HuH-7 (cell line): ENCODE data around the gene SPDYE9.
"Not testable (repeated sequence)": the region's sequence is repeated elsewhere in the genome, so short reads cannot be mapped to it uniquely, and the experiment has no call there.

Source experiments
- DNase-seq: peaks from one replicate; pipeline ENCODE4 v3.0.0; 2011; ENCODE audit warnings: low spot score

Gene SPDYE9, protein sequence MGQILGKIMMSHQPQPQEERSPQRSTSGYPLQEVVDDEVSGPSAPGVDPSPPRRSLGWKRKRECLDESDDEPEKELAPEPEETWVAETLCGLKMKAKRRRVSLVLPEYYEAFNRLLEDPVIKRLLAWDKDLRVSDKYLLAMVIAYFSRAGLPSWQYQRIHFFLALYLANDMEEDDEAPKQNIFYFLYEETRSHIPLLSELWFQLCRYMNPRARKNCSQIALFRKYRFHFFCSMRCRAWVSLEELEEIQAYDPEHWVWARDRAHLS

DNA sequence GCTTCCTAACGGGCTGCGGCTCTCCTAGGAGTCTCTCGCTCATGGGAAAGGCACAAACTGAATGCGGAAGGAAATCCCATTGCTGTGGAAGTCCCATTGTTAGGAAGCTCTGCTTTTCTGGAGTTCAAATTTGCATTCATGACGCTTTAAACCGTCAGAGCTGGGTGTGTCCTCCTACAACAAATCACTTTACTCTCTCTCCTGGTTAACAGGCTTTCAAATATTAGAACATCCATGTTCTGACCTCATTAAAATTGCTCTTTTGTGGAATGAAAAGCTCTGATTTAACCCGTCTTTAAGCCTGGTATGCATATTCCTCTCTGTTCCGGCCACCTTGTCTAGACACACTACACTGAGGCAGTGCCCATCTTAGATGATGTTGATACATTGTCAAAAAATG, at the start of gene SPDYE9:
TSS of gene SPDYE9 (minus strand) at position 101 of the 400 bp plus-strand sequence. CDS start 1,800 bp downstream, outside the sequence.
- not testable (repeated sequence) for DNase-seq

DNA sequence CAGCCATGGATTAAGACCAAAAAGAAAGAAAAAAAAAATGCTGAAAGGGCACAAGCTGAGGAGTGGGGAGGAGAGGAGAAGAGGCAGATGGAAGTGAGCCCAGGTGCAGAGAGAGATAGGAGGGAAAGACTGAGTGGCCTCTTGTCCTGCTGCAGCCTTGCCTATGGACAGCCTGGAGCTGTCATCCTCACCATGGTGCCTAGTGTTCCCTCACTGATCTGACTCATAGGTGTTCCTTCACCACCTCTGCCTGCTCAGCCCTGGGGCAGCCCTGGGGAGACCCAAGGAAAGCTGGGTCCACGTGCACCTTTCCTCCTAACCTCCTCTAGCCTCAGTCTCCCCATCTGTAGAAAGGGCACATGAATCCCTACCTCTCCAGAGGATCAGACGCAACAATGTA, 49.0 kb upstream of the SPDYE9 start:
- not testable (repeated sequence) for DNase-seq

DNA sequence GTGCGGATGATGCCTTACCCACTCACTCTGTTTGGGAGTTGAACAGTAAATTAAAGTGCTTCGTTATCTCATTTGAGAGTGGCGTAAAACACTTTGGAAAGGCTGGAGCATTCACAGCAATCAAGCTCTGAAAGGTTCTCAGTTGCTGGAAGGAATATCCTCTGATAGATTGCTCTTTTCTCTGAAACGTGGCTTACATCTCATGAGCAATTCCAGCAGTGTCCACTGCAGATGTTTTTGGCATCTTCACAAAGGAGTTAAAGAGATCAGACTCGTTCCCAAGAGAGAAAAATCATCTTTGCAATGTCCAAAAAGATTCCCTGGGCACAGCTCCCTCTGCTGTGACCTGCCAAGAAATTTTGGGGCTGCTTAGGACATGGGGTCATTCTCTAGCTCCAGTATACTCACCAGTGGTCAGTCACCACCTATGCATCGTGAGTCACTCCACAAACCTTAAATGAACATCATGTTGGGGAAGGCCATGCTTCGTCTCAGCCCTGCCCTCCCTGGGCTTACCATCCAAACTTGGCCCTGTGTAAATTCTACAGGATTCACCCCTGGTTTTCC, 46.9 kb upstream of the SPDYE9 start:
- not testable (repeated sequence) for DNase-seq

DNA sequence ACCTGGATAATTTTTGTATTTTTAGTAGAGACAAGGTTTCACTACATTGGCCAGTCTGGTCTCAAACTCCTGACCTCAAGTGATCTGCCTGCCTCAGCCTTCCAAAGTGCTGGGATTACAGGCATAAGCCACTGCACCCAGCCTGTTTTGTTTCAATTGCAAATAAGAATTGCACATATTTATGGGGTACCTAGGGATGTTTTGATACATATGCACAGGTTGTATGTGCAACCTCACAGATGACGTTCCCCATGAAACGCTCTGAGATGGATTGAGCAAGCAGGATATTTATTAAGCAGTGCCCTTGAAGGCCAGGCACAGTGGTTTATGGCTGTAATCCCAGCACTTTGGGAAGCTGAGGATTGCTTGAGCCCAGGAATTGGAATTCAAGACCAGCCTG, 44.8 kb upstream of the SPDYE9 start:
- DNase-seq = not testable (repeated sequence)

DNA sequence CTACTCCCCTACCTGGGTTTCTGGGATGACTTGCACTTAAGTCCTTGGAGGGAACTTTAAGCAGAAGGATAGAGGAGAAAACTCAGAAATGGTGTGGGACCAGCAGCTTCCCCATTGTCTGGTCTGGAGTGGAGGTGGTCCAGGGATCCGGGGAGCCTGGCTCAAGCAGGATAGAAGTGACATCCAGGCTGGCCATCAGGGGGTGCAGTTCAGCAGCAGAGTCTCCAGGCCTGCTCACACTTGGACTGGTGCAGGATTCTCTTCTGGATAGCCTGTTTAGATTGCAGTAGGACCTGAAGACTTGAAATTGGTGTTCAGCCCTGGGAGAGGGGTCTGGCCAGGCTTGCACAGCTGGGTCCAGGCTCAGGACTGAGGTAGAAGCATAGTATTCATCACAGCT, 38.3 kb upstream of the SPDYE9 start:
- DNase-seq = not testable (repeated sequence)

DNA sequence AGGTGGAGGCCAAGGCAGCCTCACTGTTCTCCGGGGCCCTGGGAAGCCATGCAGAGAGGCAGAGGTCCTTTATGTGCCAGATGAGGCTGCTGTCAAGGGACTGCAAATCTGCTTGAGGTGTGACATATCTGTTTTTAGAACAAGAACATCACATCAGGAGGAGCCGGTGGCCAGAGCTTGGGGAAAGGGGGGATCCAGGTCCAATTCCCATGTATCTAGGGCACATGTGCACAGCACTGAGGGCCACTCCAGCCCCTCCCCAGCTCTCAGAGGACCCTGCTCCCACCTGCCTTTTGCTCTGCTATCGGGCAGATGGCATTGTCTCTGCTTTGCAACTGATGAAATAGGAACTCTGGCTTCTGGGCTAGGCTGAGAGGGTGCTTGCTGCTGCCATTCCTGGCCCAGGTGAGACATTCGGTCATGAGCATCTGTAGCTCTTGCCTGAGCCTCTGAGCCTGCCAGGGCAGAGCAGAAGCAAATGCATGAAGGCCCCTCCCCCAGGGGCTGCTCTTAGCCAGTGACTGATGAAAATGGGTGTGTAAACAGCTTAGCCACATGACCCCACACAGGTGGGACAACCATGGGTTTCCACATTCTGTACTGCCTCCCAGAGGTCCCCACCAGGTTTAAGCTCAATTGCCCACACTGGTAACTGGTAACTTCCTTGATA, 37.1 kb upstream of the SPDYE9 start:
- DNase-seq = not testable (repeated sequence)

DNA sequence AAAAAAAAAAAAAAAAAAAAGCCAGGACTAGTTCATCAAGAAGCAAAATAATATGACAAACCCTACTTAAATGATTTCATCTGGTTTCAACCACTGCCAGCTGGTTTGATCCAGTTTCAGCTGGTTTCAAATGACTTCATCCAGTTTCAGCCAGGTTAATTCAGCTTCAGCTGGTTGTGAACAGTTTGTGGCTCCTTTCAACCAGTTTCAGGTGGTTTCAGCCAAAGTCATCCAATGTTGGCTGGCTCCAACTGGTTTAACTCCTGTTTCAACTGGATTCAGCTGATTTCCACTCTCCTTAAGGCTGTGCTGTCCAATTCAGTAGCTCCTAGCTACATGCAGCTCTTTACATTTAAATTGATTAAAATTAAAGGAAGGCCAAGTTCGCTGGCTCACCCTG, 32.3 kb upstream of the SPDYE9 start:
- not testable (repeated sequence) for DNase-seq

DNA sequence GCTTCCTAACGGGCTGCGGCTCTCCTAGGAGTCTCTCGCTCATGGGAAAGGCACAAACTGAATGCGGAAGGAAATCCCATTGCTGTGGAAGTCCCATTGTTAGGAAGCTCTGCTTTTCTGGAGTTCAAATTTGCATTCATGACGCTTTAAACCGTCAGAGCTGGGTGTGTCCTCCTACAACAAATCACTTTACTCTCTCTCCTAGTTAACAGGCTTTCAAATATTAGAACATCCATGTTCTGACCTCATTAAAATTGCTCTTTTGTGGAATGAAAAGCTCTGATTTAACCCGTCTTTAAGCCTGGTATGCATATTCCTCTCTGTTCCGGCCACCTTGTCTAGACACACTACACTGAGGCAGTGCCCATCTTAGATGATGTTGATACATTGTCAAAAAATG, 28.0 kb downstream of the SPDYE9 start, which contains the start of gene SPDYE11:
TSS of gene SPDYE11 (minus strand) at position 101 of the 400 bp plus-strand sequence. CDS start 1,800 bp downstream, outside the sequence.
- DNase-seq = not testable (repeated sequence)

DNA sequence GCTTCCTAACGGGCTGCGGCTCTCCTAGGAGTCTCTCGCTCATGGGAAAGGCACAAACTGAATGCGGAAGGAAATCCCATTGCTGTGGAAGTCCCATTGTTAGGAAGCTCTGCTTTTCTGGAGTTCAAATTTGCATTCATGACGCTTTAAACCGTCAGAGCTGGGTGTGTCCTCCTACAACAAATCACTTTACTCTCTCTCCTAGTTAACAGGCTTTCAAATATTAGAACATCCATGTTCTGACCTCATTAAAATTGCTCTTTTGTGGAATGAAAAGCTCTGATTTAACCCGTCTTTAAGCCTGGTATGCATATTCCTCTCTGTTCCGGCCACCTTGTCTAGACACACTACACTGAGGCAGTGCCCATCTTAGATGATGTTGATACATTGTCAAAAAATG, 56.2 kb downstream of the SPDYE9 start, which contains the start of gene SPDYE8:
TSS of gene SPDYE8 (minus strand) at position 101 of the 400 bp plus-strand sequence. CDS start 1,800 bp downstream, outside the sequence.
- DNase-seq = not testable (repeated sequence)
